ENCODE results near the gene IGSF1.

IGSF1 gene

GRCh38 chrX:131288738-131289511 is at the start of gene IGSF1:
IGSF1 (minus strand) TSS chrX:131289306; CDS start chrX:131286674, 2,632 bp downstream.
- DNase-seq = no peak

DNA sequence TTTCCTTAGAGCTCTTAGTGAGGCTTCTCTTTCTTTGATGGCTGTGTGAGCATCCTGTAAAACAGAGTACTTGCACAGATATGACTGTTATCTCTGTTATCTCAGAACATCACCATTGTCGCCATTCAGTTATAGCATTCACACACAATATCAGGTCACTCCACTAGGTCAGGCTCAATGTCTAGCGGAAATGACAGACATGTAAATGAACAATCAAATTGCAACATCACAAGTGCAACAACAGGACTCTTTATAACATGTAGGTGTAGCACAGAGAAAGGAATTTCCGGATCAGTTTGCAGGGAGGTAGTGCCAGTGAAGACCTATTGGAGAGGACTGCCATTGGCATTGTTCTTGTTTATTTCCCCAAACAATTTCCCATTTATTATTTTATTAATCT is 43.2 kb upstream of the IGSF1 start:
- DNase-seq = no peak

DNA sequence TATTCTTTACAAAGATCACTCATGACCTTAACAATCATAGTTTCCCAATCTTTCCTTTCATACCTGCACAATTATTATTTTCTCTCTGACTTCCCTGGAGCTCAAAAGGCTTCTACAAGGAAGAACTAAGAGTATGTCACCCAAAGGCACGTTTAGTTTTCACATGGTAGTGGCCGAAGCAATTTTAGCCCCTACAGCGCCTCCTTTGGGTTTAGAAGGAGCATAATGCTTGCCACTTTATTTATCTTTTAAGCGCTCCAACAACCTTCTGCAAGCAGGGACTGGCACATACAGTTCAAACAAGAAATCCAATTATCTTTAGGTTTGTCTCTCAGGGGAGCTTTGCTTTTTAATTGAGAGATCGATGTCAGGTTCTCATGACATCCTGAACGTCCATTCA is 42.0 kb upstream of the IGSF1 start:
- no peak for DNase-seq

- no peak for DNase-seq
These were observed 41.6 kb upstream of the IGSF1 start for GRCh38 chrX:131330735-131331134.

DNA sequence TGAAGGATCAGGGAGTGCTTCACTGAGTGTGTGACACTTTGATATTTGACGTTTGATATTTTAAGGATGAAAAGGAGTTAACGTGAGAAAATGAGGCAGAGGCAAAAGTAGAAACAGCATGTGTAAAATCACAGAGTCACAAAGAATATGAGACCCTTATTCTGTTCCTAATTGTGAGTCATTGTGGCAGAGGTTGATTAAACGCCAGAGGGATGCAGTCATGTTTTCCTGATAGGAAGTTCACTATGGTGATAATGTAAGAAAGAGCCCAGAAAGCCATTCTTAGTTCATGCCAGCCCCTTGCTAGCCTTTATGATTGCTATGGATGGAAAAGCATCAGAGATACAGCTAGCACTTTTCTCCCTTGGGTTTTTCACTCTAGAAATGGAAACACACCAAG is 33.5 kb upstream of the IGSF1 start:
- no peak for DNase-seq

- no peak for DNase-seq
These were observed 28.2 kb upstream of the IGSF1 start for GRCh38 chrX:131317326-131317725.

DNA sequence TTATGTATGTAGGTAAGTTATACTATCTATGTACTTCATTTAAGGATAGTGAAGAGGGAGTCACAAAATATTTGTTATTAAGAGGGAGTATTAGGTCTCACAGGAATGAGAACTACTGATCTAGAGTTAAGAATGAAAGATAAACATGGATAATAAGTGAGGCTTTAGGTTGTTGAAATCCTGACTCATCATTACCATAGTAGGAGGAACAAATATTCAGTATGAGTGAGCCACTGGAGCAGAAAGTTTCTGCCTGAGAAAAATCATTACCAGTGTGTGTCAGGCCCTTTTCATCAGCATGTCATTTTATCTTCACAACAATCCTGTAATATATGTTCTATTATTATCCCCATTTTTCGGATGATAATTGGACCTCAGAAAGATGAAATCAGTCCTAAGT is 27.2 kb upstream of the IGSF1 start:
- DNase-seq = no peak

DNA sequence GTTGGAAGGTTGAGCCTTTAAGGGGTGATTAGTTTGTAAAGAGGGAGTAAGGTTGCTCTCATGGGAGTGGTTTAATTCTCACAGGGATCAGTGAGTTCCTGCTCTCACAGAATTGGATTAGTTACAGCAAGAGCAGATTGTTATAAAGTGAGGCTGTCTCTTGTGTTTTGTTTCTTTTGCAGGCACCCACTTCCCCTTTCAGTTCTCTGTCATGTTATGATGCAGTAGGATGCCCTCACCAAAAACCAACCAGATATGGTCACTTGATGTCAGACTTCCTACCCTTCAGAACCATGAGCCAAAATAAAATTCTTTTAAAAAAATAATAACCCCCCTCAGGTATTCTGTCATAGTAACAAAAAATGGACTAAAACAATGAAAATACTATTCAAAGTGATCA is 19.9 kb upstream of the IGSF1 start:
- DNase-seq = no peak

DNA sequence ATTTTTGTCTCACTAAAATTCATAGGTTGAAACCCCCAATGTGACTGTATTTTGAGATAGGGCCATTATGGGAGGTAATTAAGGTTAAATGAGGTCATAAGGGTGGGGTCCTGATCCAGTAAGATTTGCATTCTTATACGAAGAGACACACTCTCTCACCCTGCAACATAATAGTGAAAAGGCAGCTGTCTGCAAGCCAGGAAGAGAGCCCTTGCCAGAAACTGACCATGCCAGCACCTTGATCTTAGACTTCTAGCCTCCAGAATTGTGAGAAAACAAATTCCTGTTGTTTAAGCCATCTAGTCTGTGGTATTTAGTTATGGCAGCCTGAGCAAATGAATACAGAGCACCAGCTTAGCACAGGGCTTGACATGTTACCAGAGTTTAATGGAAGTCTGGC is 17.5 kb upstream of the IGSF1 start:
- DNase-seq = no peak

GRCh38 chrX:131305926-131306325 is 16.8 kb upstream of the IGSF1 start:
- DNase-seq = no peak

DNA sequence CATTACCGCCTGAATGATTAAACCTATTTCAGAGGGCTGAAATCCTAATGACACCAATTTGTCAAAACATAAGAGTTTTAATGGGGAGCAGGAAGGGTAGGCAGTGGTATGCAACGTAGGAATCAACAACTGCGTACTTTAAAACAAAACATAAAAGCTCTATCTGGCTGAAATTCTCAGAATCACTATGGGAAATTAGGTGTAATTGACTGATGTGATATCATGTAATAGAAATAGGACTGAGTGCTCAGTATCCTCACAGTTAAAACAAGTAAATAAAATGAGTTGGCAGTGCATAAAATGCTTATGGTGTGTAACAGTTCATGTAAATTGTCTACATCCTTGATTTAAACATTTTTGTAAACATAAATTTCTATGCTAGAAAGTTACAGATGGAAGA is 13.6 kb upstream of the IGSF1 start:
- DNase-seq = no peak

DNA sequence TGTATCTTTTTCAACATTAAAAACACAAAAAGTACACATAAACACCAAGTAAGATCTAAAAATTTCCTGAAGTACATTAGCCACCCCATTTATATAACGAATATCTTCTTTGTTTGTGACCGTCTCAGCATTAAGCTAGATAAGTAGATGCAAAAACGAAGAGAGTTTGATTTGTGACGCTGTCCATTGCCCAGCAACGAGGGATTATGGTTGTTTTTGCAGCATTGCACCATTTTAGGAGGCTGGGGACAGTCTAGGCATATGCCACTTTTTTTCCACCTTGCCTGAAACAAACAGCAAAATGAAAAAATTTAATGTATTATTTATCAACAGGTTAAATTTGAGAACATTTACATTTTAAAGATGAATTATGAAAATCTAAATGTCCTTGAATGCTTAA is 12.0 kb upstream of the IGSF1 start:
- DNase-seq = no peak

GRCh38 chrX:131298846-131299245 is 9.7 kb upstream of the IGSF1 start:
- DNase-seq = no peak

GRCh38 chrX:131298036-131298435 is 8.9 kb upstream of the IGSF1 start:
- DNase-seq = no peak

DNA sequence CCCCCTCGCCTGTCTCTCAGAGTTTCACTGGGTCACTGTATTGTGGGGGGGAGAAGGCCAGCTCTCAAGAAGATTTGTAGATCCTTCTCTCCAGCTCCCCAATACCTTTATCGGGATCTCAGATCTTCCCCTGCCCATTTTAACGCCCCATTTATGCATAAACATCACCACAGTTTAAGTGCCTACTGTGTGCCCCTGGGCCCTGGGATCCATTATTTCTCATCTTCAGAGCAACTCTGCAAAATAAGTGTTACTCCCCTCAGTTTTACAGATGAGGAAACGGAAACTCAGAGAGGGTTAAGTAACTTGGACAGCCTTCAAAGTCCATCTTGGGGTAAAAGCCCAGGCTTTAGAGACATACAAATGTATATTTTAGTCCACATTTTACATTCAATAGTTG is 421 bp upstream of the IGSF1 start:
- no peak for DNase-seq

DNA sequence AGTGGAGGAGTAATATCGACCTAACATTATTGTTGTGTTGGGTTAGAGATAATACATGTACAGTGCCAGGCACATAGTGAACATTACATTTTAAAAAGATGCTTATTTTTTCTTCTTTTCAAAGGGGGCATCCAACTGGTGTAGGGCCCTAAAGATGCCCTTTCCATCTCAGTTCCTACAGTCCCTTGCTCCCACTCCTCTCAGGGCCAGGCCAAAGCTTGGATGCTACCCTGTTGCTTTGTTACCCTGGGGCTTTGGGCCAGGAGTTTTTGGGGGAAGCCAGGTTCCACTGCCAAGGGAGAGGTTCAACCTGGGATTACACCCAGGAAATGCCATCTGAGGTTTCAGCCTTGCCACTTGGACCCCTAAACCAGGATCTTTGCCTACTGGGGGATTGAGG is 918 bp downstream of the IGSF1 start:
- DNase-seq = no peak

DNA sequence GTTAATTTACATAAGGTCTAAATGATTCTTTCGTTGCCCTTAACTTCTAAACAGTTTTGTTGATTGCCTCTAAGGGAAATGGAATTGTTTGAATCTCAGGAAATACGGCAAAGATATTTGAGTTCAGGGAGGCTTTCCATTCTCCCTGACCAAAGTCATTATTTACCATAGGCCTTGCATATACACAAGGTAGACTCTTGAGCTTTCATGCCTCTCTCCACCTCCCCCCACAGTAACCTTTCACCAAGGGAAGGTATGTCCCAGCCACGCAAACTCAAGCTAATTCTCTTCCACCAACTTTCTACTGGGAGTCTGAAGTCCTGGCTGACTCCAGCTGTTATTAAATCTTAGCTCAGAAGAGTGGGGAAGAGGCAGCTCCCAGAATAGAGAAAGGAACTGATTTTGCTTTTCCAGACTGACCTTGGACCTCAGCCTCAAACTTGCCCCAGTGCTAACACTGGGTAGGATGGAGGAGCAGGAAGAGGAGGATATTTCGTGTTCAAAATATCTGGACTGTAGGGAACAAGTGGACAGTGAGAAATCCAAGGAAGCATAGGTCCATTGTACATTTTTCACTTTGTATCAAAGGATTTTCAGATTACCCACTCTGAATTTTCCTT is 1.4 kb downstream of the IGSF1 start:
- no peak for DNase-seq

GRCh38 chrX:131279617-131280016 is 9.5 kb downstream of the IGSF1 start:
- no peak for DNase-seq

GRCh38 chrX:131279197-131279596 is 9.9 kb downstream of the IGSF1 start:
- DNase-seq = no peak

- no peak for DNase-seq
These were observed 11.5 kb downstream of the IGSF1 start for GRCh38 chrX:131277543-131278136.

DNA sequence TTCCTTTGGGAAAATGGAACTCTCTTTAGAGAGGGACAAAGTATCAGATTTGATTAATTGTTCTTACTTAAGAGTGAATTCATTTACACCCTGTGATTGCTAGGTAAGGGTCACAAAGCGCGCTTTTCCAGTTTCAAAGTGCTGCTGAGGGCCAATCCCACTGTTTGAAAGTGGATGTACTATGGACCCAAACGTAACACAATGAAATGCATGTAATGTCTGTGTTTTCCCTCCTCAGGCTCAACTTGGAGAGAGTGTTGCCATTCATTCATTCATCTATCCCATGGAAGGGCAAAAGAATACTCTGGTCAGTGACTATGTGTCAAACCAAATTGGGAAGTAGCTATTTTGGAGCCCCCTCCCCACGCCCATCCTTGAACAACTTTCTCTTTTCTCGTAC is 16.1 kb downstream of the IGSF1 start:
- DNase-seq = no peak

DNA sequence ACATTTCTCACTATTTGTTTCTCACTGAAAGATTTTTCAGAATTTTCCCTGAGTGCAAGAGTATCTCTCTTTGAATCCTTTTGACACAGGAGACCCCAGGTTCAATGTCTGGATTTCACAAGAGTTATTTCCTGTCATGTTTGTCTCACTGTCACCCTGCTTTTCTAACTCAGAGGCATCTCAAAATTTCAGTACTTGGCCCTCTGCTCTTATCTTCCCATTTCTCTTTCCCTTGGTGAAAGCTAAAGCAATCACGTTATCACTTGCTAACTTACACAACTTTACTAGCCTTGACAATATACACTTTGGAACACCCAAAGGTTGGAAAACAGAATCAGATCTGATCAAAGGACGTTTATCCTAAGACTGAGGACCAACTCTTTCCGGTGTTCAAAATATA is 17.3 kb downstream of the IGSF1 start:
- no peak for DNase-seq

DNA sequence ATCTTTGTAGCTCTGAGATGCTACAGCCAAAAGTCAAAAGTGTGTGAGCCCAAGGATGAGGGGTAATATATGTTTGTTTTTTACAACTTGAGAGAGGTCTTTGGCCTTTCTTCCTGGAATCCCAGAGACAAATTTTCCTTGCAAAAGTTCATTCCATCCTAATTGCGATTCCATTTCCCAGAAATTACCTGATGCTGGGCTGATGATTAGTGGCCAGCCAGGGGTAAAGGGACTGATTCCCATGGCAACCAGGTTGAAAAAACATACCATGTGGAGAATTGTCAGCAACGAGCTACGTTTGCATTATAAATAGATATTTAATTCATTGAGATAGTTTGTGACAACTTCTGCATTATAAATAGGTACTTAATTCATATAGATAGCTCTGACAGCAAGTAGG is 17.8 kb downstream of the IGSF1 start:
- no peak for DNase-seq

GRCh38 chrX:131270080-131270479 is 19.0 kb downstream of the IGSF1 start:
- DNase-seq = no peak

- no peak for DNase-seq
These were observed 24.4 kb downstream of the IGSF1 start for GRCh38 chrX:131264665-131265064.

Data from SHP77 treated with DMSO at 0.1 percent for 48 hours (cell line).